GM18499 (cell line): ENCODE results near the gene PPP2R5A.
"Not testable (repeated sequence)": the region's sequence is repeated elsewhere in the genome, so short reads cannot be mapped to it uniquely, and the experiment has no call there.

Source experiments
- ATAC-seq: cut with Tn5 transposase; IDR thresholded peaks from one replicate; pipeline ENCODE4 v1.9.1; 2021; ENCODE audit warnings: moderate number of reproducible peaks; ENCODE audit not compliant: insufficient read depth, unreplicated experiment

Gene PPP2R5A

DNA sequence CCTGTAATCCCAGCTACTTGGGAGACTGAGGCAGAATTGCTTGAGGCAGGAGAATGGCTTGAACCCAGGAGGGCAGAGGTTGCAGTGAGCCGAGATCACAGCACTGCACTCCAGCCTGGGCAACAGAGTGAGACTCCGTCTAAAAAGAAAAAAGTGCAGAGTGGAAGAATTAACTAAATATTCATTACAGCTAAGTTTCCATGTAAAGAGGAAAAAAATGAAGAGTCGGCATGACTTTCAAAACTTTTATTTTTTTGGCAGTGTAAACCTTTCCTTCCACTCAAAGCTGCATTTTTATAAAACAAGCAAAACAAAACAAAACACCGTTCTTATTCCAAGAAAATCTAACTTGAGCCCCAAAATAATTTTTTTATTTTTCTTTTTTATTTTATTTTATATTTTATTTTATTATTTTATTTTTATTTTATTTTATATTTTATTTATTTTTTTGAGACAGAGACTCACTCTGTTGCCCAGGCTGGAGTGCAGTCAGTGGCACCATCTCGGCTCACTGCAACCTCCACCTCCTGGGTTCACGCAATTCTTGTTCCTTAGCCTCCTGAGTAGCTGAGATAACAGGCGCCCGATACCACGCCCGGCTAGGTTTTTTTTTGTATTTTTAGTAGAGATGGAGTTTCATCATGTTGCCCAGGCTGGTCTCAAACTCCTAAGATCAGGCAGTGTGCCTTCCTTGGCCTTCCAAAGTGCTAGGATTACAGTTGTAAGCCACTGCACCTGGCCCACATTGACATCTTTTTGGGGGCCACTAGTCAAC, 66.6 kb downstream of the PPP2R5A start:
- ATAC-seq, result no peak

GRCh38 chr1:212353181-212353580, 68.0 kb downstream of the PPP2R5A start:
- no peak for ATAC-seq

DNA sequence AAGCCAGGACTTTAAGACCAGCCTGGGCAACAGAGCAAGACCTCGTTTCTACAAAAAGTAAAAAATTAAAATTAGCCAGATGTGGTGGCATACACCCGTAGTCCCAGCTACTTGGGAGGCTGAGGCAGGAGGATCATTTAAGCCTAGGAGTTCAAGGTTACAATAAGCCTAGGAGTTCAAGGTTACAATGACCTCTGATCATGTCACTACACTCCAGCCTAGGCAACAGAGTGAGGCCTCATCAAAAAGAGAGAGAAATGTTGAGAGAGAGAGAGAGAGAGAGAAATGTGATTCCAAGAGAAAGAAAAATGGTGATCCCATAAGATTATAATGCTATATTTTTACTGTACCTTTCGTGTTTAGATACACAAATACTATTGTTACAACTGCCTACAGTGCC, 69.3 kb downstream of the PPP2R5A start:
- ATAC-seq, result no peak

GRCh38 chr1:212355230-212355969, 70.2 kb downstream of the PPP2R5A start:
- no peak for ATAC-seq

- ATAC-seq, result no peak
These were observed 74.7 kb downstream of the PPP2R5A start for GRCh38 chr1:212359794-212360479.

DNA sequence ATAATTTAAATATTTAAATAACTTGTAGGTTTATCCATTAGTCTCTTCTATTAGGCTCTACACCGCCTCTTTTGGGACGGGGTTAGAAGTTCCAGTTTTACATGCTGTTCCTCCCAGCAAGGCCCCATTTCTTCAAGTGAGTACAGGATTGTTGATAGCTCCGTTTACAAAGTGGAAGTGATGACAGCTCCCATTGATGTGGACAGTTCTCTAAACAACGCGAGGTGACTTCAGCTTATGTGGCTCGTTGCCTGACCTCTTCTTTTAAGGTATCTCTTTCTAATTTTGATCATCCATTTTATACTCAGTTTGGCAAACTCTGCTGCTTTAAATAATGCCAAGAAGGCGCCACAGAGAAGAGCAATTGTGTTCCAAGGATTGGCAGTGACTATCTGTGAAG, 79.8 kb downstream of the PPP2R5A start:
- no peak for ATAC-seq

- no peak for ATAC-seq
These were observed 81.7 kb downstream of the PPP2R5A start for GRCh38 chr1:212366901-212367300.

GRCh38 chr1:212367474-212368072, 82.4 kb downstream of the PPP2R5A start:
- ATAC-seq, result no peak

DNA sequence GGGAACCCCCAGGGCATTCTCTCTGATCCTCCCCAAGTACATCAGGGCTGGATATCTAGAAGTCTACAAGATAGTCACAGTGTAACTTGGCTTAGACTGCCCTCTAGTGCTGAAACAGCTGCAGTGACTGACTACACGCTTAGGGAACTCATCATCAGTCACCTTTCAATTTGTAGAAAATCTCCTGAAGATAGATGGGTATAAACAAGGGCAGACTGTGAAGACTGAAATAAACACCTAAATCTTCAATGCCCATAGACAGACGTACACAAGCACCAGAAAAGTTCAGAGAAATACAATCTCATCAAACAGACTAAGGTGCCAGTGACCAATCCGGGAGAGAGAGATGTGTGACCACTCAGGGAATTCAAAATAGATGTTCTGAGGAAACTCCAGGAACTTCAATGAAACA, 82.9 kb downstream of the PPP2R5A start:
- ATAC-seq, result no peak

DNA sequence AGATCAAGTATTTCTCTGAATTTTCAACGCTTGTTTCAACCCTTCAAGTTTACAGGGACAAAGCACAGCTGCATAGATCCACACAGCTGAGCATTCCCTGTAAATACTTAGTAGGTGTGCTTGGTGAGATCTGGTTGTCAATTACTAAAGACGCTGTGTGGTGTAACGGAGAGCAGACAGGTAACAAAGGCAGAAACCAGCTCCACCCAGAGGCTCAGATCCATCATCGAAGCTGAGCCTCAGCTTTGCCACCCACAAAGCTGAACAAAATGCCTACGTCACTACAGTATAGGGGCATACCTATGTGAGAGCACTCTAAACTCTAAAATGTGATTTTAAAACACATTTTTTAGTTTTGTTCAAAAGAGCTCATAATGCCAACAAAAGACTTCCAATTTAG, 90.8 kb downstream of the PPP2R5A start:
- ATAC-seq, result no peak

GRCh38 chr1:212377644-212378043, 92.4 kb downstream of the PPP2R5A start:
- no peak for ATAC-seq

DNA sequence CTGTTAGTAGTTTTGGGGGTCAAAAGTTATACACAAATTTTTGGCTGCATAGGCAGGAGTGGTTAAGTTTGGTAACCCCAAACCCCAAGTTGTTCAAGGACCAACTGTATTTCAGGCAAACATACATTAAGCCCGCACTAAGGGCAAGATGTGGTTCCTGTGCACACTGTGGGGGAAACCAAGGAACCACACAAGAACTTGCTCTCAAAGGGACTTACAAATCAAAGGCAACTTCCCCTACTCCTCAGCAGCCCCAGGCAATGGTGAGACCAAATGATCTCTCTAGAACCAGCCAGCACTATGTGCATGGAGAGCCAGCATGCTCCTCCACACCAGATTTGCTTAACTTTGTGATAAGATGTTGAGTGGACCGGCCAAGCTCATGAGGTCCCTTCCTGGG, 94.2 kb downstream of the PPP2R5A start:
- no peak for ATAC-seq

DNA sequence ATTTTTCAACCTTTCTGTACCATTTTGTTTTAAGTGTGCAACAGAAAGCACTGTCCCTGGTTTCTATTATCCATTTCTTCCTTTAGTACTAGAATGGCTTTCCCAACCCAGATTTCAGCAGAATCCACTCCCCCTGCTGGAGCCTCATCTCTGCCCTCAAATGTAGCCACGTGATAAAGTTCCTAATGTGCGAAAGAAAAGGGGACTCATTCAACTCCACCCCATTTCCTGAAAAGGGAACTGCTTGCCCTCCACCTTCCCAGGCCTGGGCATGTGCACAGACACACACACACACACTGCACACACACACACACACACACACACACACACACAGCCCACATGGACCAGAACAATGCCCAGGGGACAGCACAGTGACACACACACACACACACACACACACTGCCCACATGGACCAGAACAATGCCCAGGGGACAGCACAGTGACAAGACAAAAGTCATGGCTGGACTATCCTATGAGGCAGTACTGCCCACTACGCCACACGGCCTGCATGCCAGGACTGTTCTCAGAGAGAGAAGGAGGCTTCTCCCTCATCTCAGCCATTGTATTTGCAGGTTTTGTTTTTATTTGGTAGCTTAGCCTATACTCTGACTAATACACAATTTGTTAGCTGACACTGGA, 96.3 kb downstream of the PPP2R5A start:
- no peak for ATAC-seq

DNA sequence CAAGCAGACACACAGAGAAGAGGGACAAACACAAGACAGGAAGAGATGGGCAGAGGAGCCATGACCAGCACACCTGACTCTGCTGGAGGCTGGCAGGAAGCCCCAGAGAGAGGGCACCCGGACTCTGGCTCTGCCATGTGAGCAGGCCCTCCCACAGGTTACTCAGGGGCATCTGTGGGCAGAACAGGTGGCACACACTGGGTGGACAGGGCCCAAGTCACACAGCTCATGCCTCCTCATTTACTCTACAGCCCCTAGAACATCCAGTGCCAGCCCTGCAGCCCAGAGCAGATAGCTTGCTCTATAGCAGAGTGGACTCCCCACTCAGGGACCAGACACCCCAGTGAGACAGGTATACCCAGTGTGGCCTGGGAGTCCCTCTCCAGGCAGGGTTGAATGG, 100.8 kb downstream of the PPP2R5A start:
- ATAC-seq, result no peak

- ATAC-seq, result no peak
These were observed 103.9 kb downstream of the PPP2R5A start for GRCh38 chr1:212388985-212389716.

DNA sequence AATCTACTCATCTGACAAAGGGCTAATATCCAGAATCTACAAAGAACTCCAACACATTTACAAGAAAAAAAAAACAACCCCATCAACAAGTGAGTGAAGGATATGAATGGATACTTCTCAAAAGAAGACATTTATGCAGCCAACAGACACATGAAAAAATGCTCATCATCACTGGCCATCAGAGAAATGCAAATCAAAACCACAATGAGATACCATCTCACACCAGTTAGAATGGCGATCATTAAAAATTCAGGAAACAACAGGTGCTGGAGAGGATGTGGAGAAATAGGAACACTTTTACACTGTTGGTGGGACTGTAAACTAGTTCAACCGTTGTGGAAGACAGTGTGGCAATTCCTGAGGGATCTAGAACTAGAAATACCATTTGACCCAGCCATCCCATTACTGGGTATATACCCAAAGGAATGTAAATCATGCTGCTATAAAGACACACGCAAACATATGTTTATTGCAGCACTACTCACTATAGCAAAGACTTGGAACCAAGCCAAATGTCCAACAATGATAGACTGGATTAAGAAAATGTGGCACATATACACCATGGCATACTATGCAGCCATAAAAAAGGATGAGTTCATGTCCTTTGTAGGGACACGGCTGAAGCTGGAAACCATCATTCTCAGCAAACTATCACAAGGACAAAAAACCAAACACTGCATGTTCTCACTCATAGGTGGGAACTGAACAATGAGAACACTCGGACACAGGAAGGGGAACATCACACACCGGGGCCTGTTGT, 110.6 kb downstream of the PPP2R5A start:
- not testable (repeated sequence) for ATAC-seq

GRCh38 chr1:212396638-212397037, 111.4 kb downstream of the PPP2R5A start:
- ATAC-seq, result no peak

DNA sequence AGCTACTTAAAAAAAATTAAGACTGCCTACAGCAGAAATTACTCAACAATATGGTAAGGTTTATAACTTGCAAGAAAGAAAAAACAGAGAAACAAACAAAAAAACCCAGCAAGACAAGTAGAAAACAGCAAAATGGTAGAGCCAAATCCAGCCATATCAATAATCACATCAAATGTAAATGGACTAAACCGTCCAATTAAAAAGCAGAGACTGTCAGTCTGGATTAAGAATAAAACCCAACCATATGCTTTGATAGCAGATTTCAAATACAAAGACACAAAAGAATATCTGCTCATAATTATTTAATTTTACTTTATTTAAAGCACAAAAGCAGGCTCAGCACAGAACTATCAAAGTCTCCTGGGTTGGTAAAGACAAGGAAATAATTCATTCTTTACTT, 112.0 kb downstream of the PPP2R5A start:
- no peak for ATAC-seq

DNA sequence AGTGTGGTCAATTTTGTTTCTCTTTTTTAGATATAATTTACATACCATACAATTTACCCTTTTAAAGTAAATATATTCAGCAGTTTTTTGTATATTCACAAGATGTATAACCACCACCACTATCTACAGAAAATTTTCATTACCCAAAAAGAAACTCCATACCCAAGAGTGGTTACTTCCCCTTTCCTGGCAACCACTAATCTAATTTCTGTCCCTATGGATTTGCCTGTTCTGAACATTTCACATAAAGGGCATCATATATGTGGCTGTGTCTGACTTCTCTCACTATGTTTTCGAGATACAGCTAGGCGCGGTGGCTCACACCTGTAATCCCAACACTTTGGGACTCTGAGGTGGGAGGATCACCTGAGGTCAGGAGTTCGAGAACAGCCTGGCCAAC, 115.8 kb downstream of the PPP2R5A start:
- ATAC-seq, result no peak
